Thyroid gland (tissue), 4 donors: ENCODE results near the gene EYS. TPM values are rescaled to one million over a fixed set of nuclear protein-coding genes. Genes with fewer than 3 reads are reported as not detected.
"Not testable (repeated sequence)": the region's sequence is repeated elsewhere in the genome, so short reads cannot be mapped to it uniquely, and the experiment has no call there.

Source experiments
- DNase-seq, 2 donors: peaks; one replicate each; pipeline ENCODE4 v3.0.0-alpha.2; 2019
- H3K27ac ChIP-seq, 3 donors: fragments of 200-600 bp; sonication (generic); 1 replicate in 2 of 3; 2 replicates in 1 of 3; pipeline ENCODE4 v1.5.1; 2016 to 2019; ENCODE audit warnings: mild to moderate bottlenecking in 1 of 3, moderate library complexity in 1 of 3
- H3K27me3 ChIP-seq: fragments of 200-600 bp; sonication (generic); one replicate; pipeline ENCODE4 v1.5.1; 2019
- H3K36me3 ChIP-seq, 2 donors: fragments of 200-600 bp; sonication (generic); one replicate each; pipeline ENCODE4 v1.5.1; 2016 to 2019
- H3K4me1 ChIP-seq, 2 donors: fragments of 200-600 bp; sonication (generic); one replicate each; pipeline ENCODE4 v1.5.1; 2017 to 2019
- H3K4me3 ChIP-seq, 3 donors: fragments of 200-600 bp; sonication (generic); replicated peaks in 1 of 3; 1 replicate in 2 of 3; 2 replicates in 1 of 3; pipeline ENCODE4 v1.5.1; 2016; ENCODE audit warnings: mild to moderate bottlenecking in 1 of 3
- H3K9me3 ChIP-seq: fragments of 200-600 bp; sonication (generic); one replicate; pipeline ENCODE4 v1.5.1; 2017
- CTCF ChIP-seq, 6 experiments: fragments of 200-600 bp in 3 of 6; fragments of 450-650 bp in 3 of 6; sonication (generic) in 3 of 6; IDR thresholded peaks; one replicate each; pipeline ENCODE4 v1.5.1; 2016 to 2019; ENCODE audit warnings: antibody characterized with exemption in 6 of 6, mild to moderate bottlenecking in 2 of 6, inconsistent platforms in 1 of 6, moderate library complexity in 1 of 6
- POLR2A ChIP-seq, 2 donors: fragments of 450-650 bp; IDR thresholded peaks; one replicate each; pipeline ENCODE4 v1.6.1; 2017; ENCODE audit warnings: antibody characterized with exemption in 2 of 2, mild to moderate bottlenecking in 2 of 2, moderate library complexity in 1 of 2
- WGBS, 2 donors: methylation state at CpG; one replicate each; pipeline ENCODE4 v1.1.5; 2017; 5-methylcytosine and 5-hydroxymethylcytosine counted together
- intact Hi-C: fragments of 100-400 bp; cut with DNase I; formaldehyde crosslinking; loops from one replicate; pipeline ENCODE4 v1.15.1; 2023
- total RNA-seq, 4 donors: library from RNA; depleted of rRNA; stranded (reverse); fragments of >200 nt; gene quantifications; one replicate each; pipeline ENCODE4 v1.2.3, GENCODE V29; 2016

The EYS gene
- total RNA-seq, 4 donors from 2014 or later: not detected

DNA sequence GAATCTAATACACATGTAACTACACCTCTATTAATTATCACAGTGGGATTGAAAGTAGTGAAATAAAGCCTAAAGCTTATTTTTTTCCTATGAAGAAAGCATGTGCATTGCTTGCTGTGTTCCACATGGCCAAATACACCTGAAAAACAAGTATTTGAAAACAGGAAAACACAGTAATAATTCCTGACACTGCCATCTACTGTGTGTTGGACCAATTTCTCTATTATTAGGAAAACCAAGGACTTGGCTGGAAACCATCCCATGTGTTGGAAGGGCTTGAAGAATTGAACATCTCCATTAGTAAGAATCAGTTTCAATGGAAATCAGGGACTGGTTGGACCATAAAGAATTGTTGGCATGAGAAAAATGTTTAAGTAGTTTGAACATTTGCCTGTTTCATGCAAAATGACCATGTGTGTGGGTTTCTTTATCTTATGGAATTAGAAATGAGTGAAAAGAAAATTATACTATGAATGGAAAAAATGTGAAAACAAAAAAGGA is 1947.4 kb downstream of the EYS start:
- Histone ChIP-seq H3K4me1 (no peaks in the 10 kb centered on the region), H3K36me3 (no peaks in the 10 kb centered on the region), H3K9me3 (no peaks in the 10 kb centered on the region), H3K4me3 (no peak overlapping the region), H3K27ac (no peak overlapping the region), H3K27me3 (no peaks in the 10 kb centered on the region)
- TF ChIP-seq POLR2A (IDR thresholded peaks at IDR 0.05): no peak
- TF ChIP-seq CTCF (IDR thresholded peaks at IDR 0.05): no peak
- DNase-seq: no peak
- intact Hi-C loops: no loop called here

DNA sequence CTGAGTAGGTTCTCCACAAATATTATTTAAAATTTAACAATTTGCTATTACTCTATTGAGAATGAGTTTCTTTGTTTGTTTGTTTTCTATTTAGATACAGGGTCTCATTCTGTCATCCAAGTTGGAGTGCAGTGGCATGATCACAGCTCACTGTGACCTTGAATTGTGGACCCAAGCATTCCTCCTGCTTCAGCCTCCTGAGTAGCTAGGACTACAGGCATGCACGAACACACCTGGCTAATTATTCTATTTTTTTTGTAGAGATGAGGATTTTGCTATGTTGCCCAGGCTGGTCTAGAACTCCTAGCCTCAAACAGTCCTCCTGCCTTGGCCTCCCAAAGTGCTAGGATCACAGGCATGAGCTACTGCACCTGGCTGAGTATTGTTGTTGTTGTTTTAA is 1949.2 kb downstream of the EYS start:
- no peak overlapping the region for H3K4me3 ChIP-seq
- DNase-seq: no peak
- 94 to 95% methylated on average over 1 of the region's 1 CpG for WGBS, 2 donors
- H3K9me3 ChIP-seq: no peaks in the 10 kb centered on the region
- intact Hi-C loops: no loop called here
- no peak overlapping the region for H3K27ac ChIP-seq
- H3K4me1 ChIP-seq: no peaks in the 10 kb centered on the region
- H3K36me3 ChIP-seq: no peaks in the 10 kb centered on the region
- TF ChIP-seq POLR2A (IDR thresholded peaks at IDR 0.05) (no peak), CTCF (IDR thresholded peaks at IDR 0.05) (no peak)
- no peaks in the 10 kb centered on the region for H3K27me3 ChIP-seq

DNA sequence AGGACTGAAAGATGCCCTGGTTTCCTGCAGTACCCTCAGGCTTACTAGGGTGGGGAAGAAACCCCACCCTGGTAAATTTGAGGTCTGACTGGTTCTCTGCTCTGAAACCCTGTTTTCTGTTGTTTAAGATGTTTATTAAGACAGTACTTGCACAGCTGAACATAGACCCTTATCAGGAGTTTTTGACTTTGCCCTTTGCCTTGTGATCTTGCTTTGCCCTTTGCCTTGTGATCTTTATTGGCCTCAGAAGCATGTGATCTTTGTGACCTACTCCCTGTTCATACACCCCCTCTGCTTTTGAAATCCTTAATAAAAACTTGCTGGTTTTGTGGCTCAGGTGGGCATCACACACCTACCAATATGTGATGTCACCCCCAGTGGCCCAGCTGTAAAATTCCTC is 1949.8 kb downstream of the EYS start:
- intact Hi-C loops, H3K36me3 ChIP-seq, H3K27me3 ChIP-seq, H3K4me3 ChIP-seq, DNase-seq, H3K9me3 ChIP-seq, H3K27ac ChIP-seq, H3K4me1 ChIP-seq: not testable (repeated sequence)

DNA sequence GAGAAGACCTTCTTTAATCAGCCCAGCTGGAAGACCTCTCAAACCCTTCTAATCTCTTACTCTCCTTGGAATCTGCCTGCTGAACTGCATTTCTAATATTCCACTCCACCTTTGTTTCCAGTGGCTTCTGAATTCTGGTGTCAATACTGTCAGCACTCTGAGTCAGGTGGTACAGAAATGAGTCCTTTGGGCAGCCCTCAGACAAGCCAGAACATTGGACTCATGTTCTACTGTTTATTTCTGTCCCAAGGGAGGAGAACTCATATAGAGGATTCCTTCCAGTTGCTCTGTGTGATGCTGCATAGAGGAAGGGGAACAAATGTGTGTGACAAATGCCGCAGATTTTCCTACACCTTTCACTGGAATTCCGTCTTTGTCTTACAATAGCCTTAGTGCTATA is 1956.6 kb downstream of the EYS start:
- Histone ChIP-seq H3K4me1 (no peaks in the 10 kb centered on the region), H3K27ac (no peak overlapping the region), H3K27me3 (no peaks in the 10 kb centered on the region), H3K4me3 (no peak overlapping the region), H3K9me3 (no peaks in the 10 kb centered on the region), H3K36me3 (no peaks in the 10 kb centered on the region)
- TF ChIP-seq POLR2A (IDR thresholded peaks at IDR 0.05) (no peak), CTCF (IDR thresholded peaks at IDR 0.05) (no peak)
- WGBS, 2 donors: 91 to 97% methylated on average over 2 of the region's 2 CpGs
- intact Hi-C loops: no loop called here
- no peak for DNase-seq

- DNase-seq: no peak
- intact Hi-C loops: no loop called here
- Histone ChIP-seq H3K4me3 (no peak overlapping the region), H3K4me1 (no peaks in the 10 kb centered on the region), H3K36me3 (no peaks in the 10 kb centered on the region), H3K27me3 (no peaks in the 10 kb centered on the region), H3K9me3 (no peaks in the 10 kb centered on the region), H3K27ac (no peak overlapping the region)
- no peak for TF ChIP-seq POLR2A (IDR thresholded peaks at IDR 0.05)
- TF ChIP-seq CTCF (IDR thresholded peaks at IDR 0.05): no peak
Measured at GRCh38 chr6:63745784-63746183, 1961.2 kb downstream of the EYS start.

GRCh38 chr6:63744810-63745209 is 1962.2 kb downstream of the EYS start:
- no peak for DNase-seq
- TF ChIP-seq CTCF (IDR thresholded peaks at IDR 0.05) (no peak), POLR2A (IDR thresholded peaks at IDR 0.05) (no peak)
- Histone ChIP-seq H3K27ac (no peak overlapping the region), H3K27me3 (no peaks in the 10 kb centered on the region), H3K9me3 (no peaks in the 10 kb centered on the region), H3K36me3 (no peaks in the 10 kb centered on the region), H3K4me3 (no peak overlapping the region), H3K4me1 (no peaks in the 10 kb centered on the region)
- intact Hi-C loops: no loop called here
- 93 to 95% methylated on average over 4 of the region's 4 CpGs for whole genome bisulfite sequencing, 2 donors
